PC-3 (cell line): ENCODE measurements around the gene TVP23C.

Source experiments
- EZH2phosphoT487 ChIP-seq: fragments of 300-600 bp; sonication (generic); IDR thresholded peaks from 2 replicates; pipeline ENCODE4 v1.6.1; 2018; ENCODE audit warnings: mild to moderate bottlenecking, antibody characterized with exemption, low read length, borderline replicate concordance
- TF ChIP-seq, protein P1 (sequence below): fragments of 300-600 bp; sonication (generic); conservative IDR thresholded peaks from 2 replicates; pipeline ENCODE4 v1.5.1; 2017; ENCODE audit warnings: antibody characterized with exemption, low read depth, mild to moderate bottlenecking, low read length

DNA sequence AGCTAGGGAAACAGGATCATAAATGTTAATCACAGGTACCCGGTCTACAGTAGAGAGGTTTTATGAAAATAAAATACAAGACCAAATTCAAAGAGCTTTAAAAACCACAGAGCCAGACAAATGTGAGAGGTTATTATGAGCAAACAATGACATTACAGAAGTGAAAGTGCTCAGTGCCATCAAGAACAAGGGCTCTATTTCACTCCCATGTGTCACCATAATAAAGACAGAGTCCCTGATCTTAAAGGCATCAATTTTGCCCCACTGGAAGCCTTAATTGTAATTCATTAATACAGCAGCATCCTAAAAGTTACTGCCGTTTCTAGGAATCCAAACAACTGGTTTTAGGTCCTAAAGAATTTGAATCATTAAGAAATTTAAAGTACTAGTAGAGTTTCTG is 52.1 kb downstream of the TVP23C start:
- TF ChIP-seq, protein P1, sequence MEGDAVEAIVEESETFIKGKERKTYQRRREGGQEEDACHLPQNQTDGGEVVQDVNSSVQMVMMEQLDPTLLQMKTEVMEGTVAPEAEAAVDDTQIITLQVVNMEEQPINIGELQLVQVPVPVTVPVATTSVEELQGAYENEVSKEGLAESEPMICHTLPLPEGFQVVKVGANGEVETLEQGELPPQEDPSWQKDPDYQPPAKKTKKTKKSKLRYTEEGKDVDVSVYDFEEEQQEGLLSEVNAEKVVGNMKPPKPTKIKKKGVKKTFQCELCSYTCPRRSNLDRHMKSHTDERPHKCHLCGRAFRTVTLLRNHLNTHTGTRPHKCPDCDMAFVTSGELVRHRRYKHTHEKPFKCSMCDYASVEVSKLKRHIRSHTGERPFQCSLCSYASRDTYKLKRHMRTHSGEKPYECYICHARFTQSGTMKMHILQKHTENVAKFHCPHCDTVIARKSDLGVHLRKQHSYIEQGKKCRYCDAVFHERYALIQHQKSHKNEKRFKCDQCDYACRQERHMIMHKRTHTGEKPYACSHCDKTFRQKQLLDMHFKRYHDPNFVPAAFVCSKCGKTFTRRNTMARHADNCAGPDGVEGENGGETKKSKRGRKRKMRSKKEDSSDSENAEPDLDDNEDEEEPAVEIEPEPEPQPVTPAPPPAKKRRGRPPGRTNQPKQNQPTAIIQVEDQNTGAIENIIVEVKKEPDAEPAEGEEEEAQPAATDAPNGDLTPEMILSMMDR = no peak
- TF ChIP-seq EZH2phosphoT487 = no peak
